Measurements from ENCODE around the gene ZNF14. TPM values are rescaled to one million over a fixed set of nuclear protein-coding genes. Genes with fewer than 3 reads are reported as not detected.
A peak's percentile ranks its signal among the peaks of the same experiment; 100 is the strongest.

ZNF14 gene
- total and polyA plus RNA-seq, 9 of the 15 experiments (the other 6 are each of a cell fraction or from before 2014, with no cell fraction given), result 1.9 to 7.0 (median 4.0) TPM

- TF ChIP-seq RBM14 (IDR thresholded peaks at IDR 0.05; ENCODE audit: borderline replicate concordance, insufficient read depth, low read depth, low read length) (no peak), PHTF2 (CRISPR knock-in tag; IDR thresholded peaks at IDR 0.05) (no peak), ZNF584 (CRISPR knock-in tag; IDR thresholded peaks at IDR 0.05; ENCODE audit: low read depth) (no peak; the same call in 1 of the 2 replicates), ZFPM2 (CRISPR knock-in tag; IDR thresholded peaks at IDR 0.05) (no peak), PHB2 (IDR thresholded peaks at IDR 0.05; ENCODE audit: low read depth) (no peak), ZNF274 (IDR thresholded peaks at IDR 0.05; ENCODE audit: borderline replicate concordance, low read depth, low read length) (no peak), ETS2 (tag; IDR thresholded peaks at IDR 0.05; ENCODE audit: borderline replicate concordance, poor library complexity, severe bottlenecking) (no peak), GTF2F1 (IDR thresholded peaks at IDR 0.05; ENCODE audit: low read depth, low read length) (no peak), ZFP91 (CRISPR knock-in tag; IDR thresholded peaks at IDR 0.05) (no peak), ZEB2 (IDR thresholded peaks at IDR 0.05) (no peak), SIX5 (IDR thresholded peaks at IDR 0.05; ENCODE audit: borderline replicate concordance in 1 of 2, insufficient read depth in 1 of 2, low read depth in 1 of 2, low read length in 2 of 2) (peak; percentile 89 to 94), ARID2 (IDR thresholded peaks at IDR 0.05) (no peak), CREM (IDR thresholded peaks at IDR 0.05; ENCODE audit: low read depth) (peak; percentile 94), TEAD4 (IDR thresholded peaks at IDR 0.05; ENCODE audit: low read length) (peak; percentile 50; the same call in 1 of the 2 replicates), TEAD4 (CRISPR knock-in tag; IDR thresholded peaks at IDR 0.05; ENCODE audit: borderline replicate concordance) (0 out of 2 replicates have a peak, but pooled peaks have one; percentile 29), RB1 (IDR thresholded peaks at IDR 0.05; ENCODE audit: low read depth) (no peak), YBX1 (IDR thresholded peaks at IDR 0.05) (no peak), ZNF232 (CRISPR knock-in tag; IDR thresholded peaks at IDR 0.05) (no peak), MYBL2 (IDR thresholded peaks at IDR 0.05; ENCODE audit: low read depth) (no peak), MYBL2 (CRISPR knock-in tag; IDR thresholded peaks at IDR 0.05; ENCODE audit: borderline replicate concordance) (no peak), STAT6 (CRISPR knock-in tag; IDR thresholded peaks at IDR 0.05) (no peak)
Observed at GRCh38 chr19:19776206-19777008, 43.5 kb upstream of the ZNF14 start (continued).

Measured in K562 (cell line).